ENCODE data around the gene PXK.

PXK gene

GRCh38 chr3:58325525-58325992 lies 7.1 kb upstream of the PXK start:
- H2BK12ac ChIP-seq (ENCODE audit: low read length in 2 of 2): no peak overlapping the region
- H4K8ac ChIP-seq (ENCODE audit: low read length): peak overlapping the region; percentile 56
- H3K9me3 ChIP-seq (ENCODE audit: control insufficient read depth, low read length): no peaks in the 10 kb centered on the region
- peak overlapping the region in 1 of 2 experiments; percentile 1 for H3K4ac ChIP-seq (ENCODE audit: low read depth in 1 of 2, low read length in 2 of 2)
- DNase-seq: peak; percentile 52
- no peak overlapping the region for H2BK15ac ChIP-seq (ENCODE audit: low read depth, poor library complexity, severe bottlenecking)
- peak overlapping the region; percentile 52 for H4K91ac ChIP-seq (ENCODE audit: low read length)
- peak overlapping the region in 1 of 2 experiments; percentile 81 for H3K18ac ChIP-seq (ENCODE audit: low read depth in 1 of 2, low read length in 2 of 2)
- H3K36me3 ChIP-seq (ENCODE audit: control insufficient read depth in 1 of 2, insufficient read depth in 2 of 2, low read depth in 1 of 2, low read length in 2 of 2): peaks cover 0 to 3% of the 10 kb centered on the region in 2 experiments
- no CpG with 5 or more reads among the region's 2 CpGs for WGBS
- no peak overlapping the region for H3K14ac ChIP-seq (ENCODE audit: low read length in 2 of 2)
- peaks cover 3% of the 10 kb centered on the region for H3K79me1 ChIP-seq (replicated peaks; ENCODE audit: low read length, poor library complexity, severe bottlenecking)
- peak overlapping the region; percentile 56 for H3K27ac ChIP-seq (ENCODE audit: low read length, poor library complexity, severe bottlenecking)
- no peak overlapping the region for H2AK5ac ChIP-seq (ENCODE audit: low read length, severe bottlenecking)
- H3K4me2 ChIP-seq (ENCODE audit: low read length, poor library complexity, severe bottlenecking): no peak overlapping the region
- H3K23ac ChIP-seq (ENCODE audit: low read length in 2 of 2): no peak overlapping the region
- no peak overlapping the region for H2BK5ac ChIP-seq (ENCODE audit: low read depth, low read length, poor library complexity, severe bottlenecking)
- H3K4me3 ChIP-seq (ENCODE audit: insufficient read depth in 1 of 2, low read depth in 1 of 2, low read length in 2 of 2): no peak overlapping the region
- H3K9ac ChIP-seq (ENCODE audit: low read length): no peak overlapping the region
- no peak overlapping the region for H2BK120ac ChIP-seq (ENCODE audit: low read depth, low read length)
- no peaks in the 10 kb centered on the region for H3K27me3 ChIP-seq (ENCODE audit: control insufficient read depth in 1 of 2, insufficient read depth in 1 of 2, low read length in 2 of 2)
- no peak overlapping the region for H2AFZ ChIP-seq (ENCODE audit: low read depth, low read length)
- peaks cover 7% of the 10 kb centered on the region for H3K4me1 ChIP-seq (ENCODE audit: control insufficient read depth, insufficient read depth, low read depth, low read length)

- Histone ChIP-seq H3K4ac (ENCODE audit: low read depth in 1 of 2, low read length in 2 of 2) (no peak overlapping the region), H3K4me2 (ENCODE audit: low read length, poor library complexity, severe bottlenecking) (no peak overlapping the region), H3K9me3 (ENCODE audit: control insufficient read depth, low read length) (no peaks in the 10 kb centered on the region), H3K79me1 (replicated peaks; ENCODE audit: low read length, poor library complexity, severe bottlenecking) (peaks cover 3% of the 10 kb centered on the region), H2AK5ac (ENCODE audit: low read length, severe bottlenecking) (no peak overlapping the region), H2AFZ (ENCODE audit: low read depth, low read length) (no peak overlapping the region), H3K27ac (ENCODE audit: low read length, poor library complexity, severe bottlenecking) (no peak overlapping the region), H3K36me3 (ENCODE audit: control insufficient read depth in 1 of 2, insufficient read depth in 2 of 2, low read depth in 1 of 2, low read length in 2 of 2) (peaks cover 0 to 3% of the 10 kb centered on the region in 2 experiments), H3K9ac (ENCODE audit: low read length) (no peak overlapping the region), H3K23ac (ENCODE audit: low read length in 2 of 2) (no peak overlapping the region), H3K4me3 (ENCODE audit: insufficient read depth in 1 of 2, low read depth in 1 of 2, low read length in 2 of 2) (no peak overlapping the region), H2BK120ac (ENCODE audit: low read depth, low read length) (no peak overlapping the region), H4K91ac (ENCODE audit: low read length) (no peak overlapping the region), H4K8ac (ENCODE audit: low read length) (no peak overlapping the region), H2BK15ac (ENCODE audit: low read depth, poor library complexity, severe bottlenecking) (peak overlapping the region; percentile 26), H3K18ac (ENCODE audit: low read depth in 1 of 2, low read length in 2 of 2) (no peak overlapping the region), H2BK5ac (ENCODE audit: low read depth, low read length, poor library complexity, severe bottlenecking) (no peak overlapping the region), H3K4me1 (ENCODE audit: control insufficient read depth, insufficient read depth, low read depth, low read length) (peaks cover 7% of the 10 kb centered on the region), H3K14ac (ENCODE audit: low read length in 2 of 2) (no peak overlapping the region), H3K27me3 (ENCODE audit: control insufficient read depth in 1 of 2, insufficient read depth in 1 of 2, low read length in 2 of 2) (no peaks in the 10 kb centered on the region), H2BK12ac (ENCODE audit: low read length in 2 of 2) (peak overlapping the region in 1 of 2 experiments; percentile 88)
- DNase-seq: no peak
- 94% methylated on average over 8 of the region's 8 CpGs for WGBS
These were observed 6.3 kb upstream of the PXK start for GRCh38 chr3:58326267-58326900.

- Histone ChIP-seq H2BK12ac (ENCODE audit: low read length in 2 of 2) (no peak overlapping the region), H3K4me3 (ENCODE audit: insufficient read depth in 1 of 2, low read depth in 1 of 2, low read length in 2 of 2) (no peak overlapping the region), H3K27me3 (ENCODE audit: control insufficient read depth in 1 of 2, insufficient read depth in 1 of 2, low read length in 2 of 2) (no peaks in the 10 kb centered on the region), H3K18ac (ENCODE audit: low read depth in 1 of 2, low read length in 2 of 2) (no peak overlapping the region), H2BK120ac (ENCODE audit: low read depth, low read length) (no peak overlapping the region), H3K27ac (ENCODE audit: low read length, poor library complexity, severe bottlenecking) (no peak overlapping the region), H3K79me1 (replicated peaks; ENCODE audit: low read length, poor library complexity, severe bottlenecking) (peaks cover 2% of the 10 kb centered on the region), H3K9me3 (ENCODE audit: control insufficient read depth, low read length) (no peaks in the 10 kb centered on the region), H3K14ac (ENCODE audit: low read length in 2 of 2) (no peak overlapping the region), H3K4ac (ENCODE audit: low read depth in 1 of 2, low read length in 2 of 2) (no peak overlapping the region), H2BK15ac (ENCODE audit: low read depth, poor library complexity, severe bottlenecking) (no peak overlapping the region), H2AK5ac (ENCODE audit: low read length, severe bottlenecking) (no peak overlapping the region), H2AFZ (ENCODE audit: low read depth, low read length) (no peak overlapping the region), H3K23ac (ENCODE audit: low read length in 2 of 2) (no peak overlapping the region), H3K4me2 (ENCODE audit: low read length, poor library complexity, severe bottlenecking) (no peak overlapping the region), H3K4me1 (ENCODE audit: control insufficient read depth, insufficient read depth, low read depth, low read length) (peaks cover 14% of the 10 kb centered on the region), H3K9ac (ENCODE audit: low read length) (no peak overlapping the region), H4K91ac (ENCODE audit: low read length) (no peak overlapping the region), H3K36me3 (ENCODE audit: control insufficient read depth in 1 of 2, insufficient read depth in 2 of 2, low read depth in 1 of 2, low read length in 2 of 2) (no peaks in the 10 kb centered on the region), H4K8ac (ENCODE audit: low read length) (no peak overlapping the region), H2BK5ac (ENCODE audit: low read depth, low read length, poor library complexity, severe bottlenecking) (no peak overlapping the region)
- WGBS: 93% methylated on average over 7 of the region's 8 CpGs
- no peak for DNase-seq
These were observed 3.4 kb upstream of the PXK start for GRCh38 chr3:58329150-58329921.

GRCh38 chr3:58329922-58330413 lies 2.7 kb upstream of the PXK start:
- H4K8ac ChIP-seq (ENCODE audit: low read length): no peak overlapping the region
- no peak for DNase-seq

More at GRCh38 chr3:58329922-58330413, 2.7 kb upstream of the PXK start:
- H3K4ac ChIP-seq (ENCODE audit: low read depth in 1 of 2, low read length in 2 of 2): no peak overlapping the region
- H3K79me1 ChIP-seq (replicated peaks; ENCODE audit: low read length, poor library complexity, severe bottlenecking): peaks cover 2% of the 10 kb centered on the region
- H2BK12ac ChIP-seq (ENCODE audit: low read length in 2 of 2): no peak overlapping the region
- peak overlapping the region in 1 of 2 experiments; percentile 69 for H3K4me3 ChIP-seq (ENCODE audit: insufficient read depth in 1 of 2, low read depth in 1 of 2, low read length in 2 of 2)
- H4K91ac ChIP-seq (ENCODE audit: low read length): no peak overlapping the region
- H3K27ac ChIP-seq (ENCODE audit: low read length, poor library complexity, severe bottlenecking): no peak overlapping the region
- no peaks in the 10 kb centered on the region for H3K27me3 ChIP-seq (ENCODE audit: control insufficient read depth in 1 of 2, insufficient read depth in 1 of 2, low read length in 2 of 2)
- no peaks in the 10 kb centered on the region for H3K36me3 ChIP-seq (ENCODE audit: control insufficient read depth in 1 of 2, insufficient read depth in 2 of 2, low read depth in 1 of 2, low read length in 2 of 2)
- no peak overlapping the region for H3K23ac ChIP-seq (ENCODE audit: low read length in 2 of 2)
- peaks cover 16% of the 10 kb centered on the region for H3K4me1 ChIP-seq (ENCODE audit: control insufficient read depth, insufficient read depth, low read depth, low read length)
- no peak overlapping the region for H2BK5ac ChIP-seq (ENCODE audit: low read depth, low read length, poor library complexity, severe bottlenecking)
- no peak overlapping the region for H3K4me2 ChIP-seq (ENCODE audit: low read length, poor library complexity, severe bottlenecking)
- H2AFZ ChIP-seq (ENCODE audit: low read depth, low read length): no peak overlapping the region
- H2AK5ac ChIP-seq (ENCODE audit: low read length, severe bottlenecking): no peak overlapping the region
- H2BK15ac ChIP-seq (ENCODE audit: low read depth, poor library complexity, severe bottlenecking): no peak overlapping the region
- H3K9ac ChIP-seq (ENCODE audit: low read length): peak overlapping the region; percentile 77
- no peak overlapping the region for H3K14ac ChIP-seq (ENCODE audit: low read length in 2 of 2)
- H2BK120ac ChIP-seq (ENCODE audit: low read depth, low read length): no peak overlapping the region
- no peak overlapping the region for H3K18ac ChIP-seq (ENCODE audit: low read depth in 1 of 2, low read length in 2 of 2)
- H3K9me3 ChIP-seq (ENCODE audit: control insufficient read depth, low read length): no peaks in the 10 kb centered on the region
- 95% methylated on average over 4 of the region's 5 CpGs for WGBS

Measured in mesenchymal stem cell (in vitro differentiated cells and primary cell).